ENCODE data around the gene IHH. TPM values are rescaled to one million over a fixed set of nuclear protein-coding genes. Genes with fewer than 3 reads are reported as not detected.

Gene IHH
- total RNA-seq, 1 experiment from 2014 or later, result 0.17 TPM

DNA sequence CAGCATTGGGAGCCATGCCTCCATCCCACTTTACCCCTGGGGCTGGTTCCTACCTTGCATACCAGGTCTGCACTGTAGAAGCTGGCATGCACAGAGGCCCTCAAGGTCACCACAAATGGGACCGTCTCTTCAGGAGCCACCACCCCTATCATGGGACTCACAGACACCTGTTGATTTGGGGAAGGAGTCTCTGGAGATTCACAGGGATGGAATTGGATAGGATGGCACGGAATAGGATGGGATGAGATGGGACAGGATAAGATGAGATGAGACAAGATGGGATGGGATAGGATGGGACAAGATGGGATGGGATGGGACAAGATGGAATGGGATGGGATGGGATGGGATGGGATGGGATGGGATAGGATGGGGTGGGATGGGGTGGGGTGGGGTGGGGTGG is 51.4 kb downstream of the IHH start (continued):
- no peak for TF ChIP-seq POLR2A (IDR thresholded peaks at IDR 0.05; ENCODE audit: borderline replicate concordance, extremely low read depth, insufficient read depth, insufficient read length)
- no peak for TF ChIP-seq CEBPB (IDR thresholded peaks at IDR 0.05; ENCODE audit: low read depth)

MicroRNAs encoded within 50 kb of the gene (microRNA counts, 767-probe panel; counts per million panel counts)
- not detected for microRNA hsa-miR-3131

Small RNA genes lying within 50 kb of the gene (microRNA-seq; reads per million reads assigned to microRNA genes)
- 2.0 reads per million for gene MIR3131 (ENCODE audit: borderline number of aligned reads)

Other genes starting within 250 kb of the IHH start
- gene PRKAG3, start 229.1 kb downstream of the IHH start, total RNA-seq (2021; ENCODE audit: unreplicated experiment), result not detected
- 1.4 TPM for gene WNT6, start 201.1 kb downstream of the IHH start, total RNA-seq (2021; ENCODE audit: unreplicated experiment)
- gene WNT10A, start 180.1 kb downstream of the IHH start, total RNA-seq (2021; ENCODE audit: unreplicated experiment), result 1.5 TPM
- 0.44 TPM for gene CDK5R2, start 101.3 kb downstream of the IHH start, total RNA-seq (2021; ENCODE audit: unreplicated experiment)
- not detected for gene FEV, start 75.7 kb downstream of the IHH start, total RNA-seq (2021; ENCODE audit: unreplicated experiment)
- not detected for gene CRYBA2, start 67.5 kb downstream of the IHH start, total RNA-seq (2021; ENCODE audit: unreplicated experiment)
- gene CFAP65, start 19.4 kb downstream of the IHH start, total RNA-seq (2021; ENCODE audit: unreplicated experiment), result 0.52 TPM
- 16.4 TPM for gene NHEJ1, start 99.9 kb upstream of the IHH start, total RNA-seq (2021; ENCODE audit: unreplicated experiment)
- gene SLC23A3, start 109.1 kb upstream of the IHH start, total RNA-seq (2021; ENCODE audit: unreplicated experiment), result 4.8 TPM
- 41.9 TPM for gene CNPPD1, start 116.0 kb upstream of the IHH start, total RNA-seq (2021; ENCODE audit: unreplicated experiment)
- gene RETREG2, start 117.4 kb upstream of the IHH start, total RNA-seq (2021; ENCODE audit: unreplicated experiment), result 63.7 TPM
- 31.4 TPM for gene ZFAND2B, start 145.9 kb upstream of the IHH start, total RNA-seq (2021; ENCODE audit: unreplicated experiment)
- gene ABCB6, start 158.0 kb upstream of the IHH start, total RNA-seq (2021; ENCODE audit: unreplicated experiment), result 24.5 TPM
- gene ATG9A, start 168.7 kb upstream of the IHH start, total RNA-seq (2021; ENCODE audit: unreplicated experiment), result 51.8 TPM
- gene ANKZF1, start 168.9 kb upstream of the IHH start, total RNA-seq (2021; ENCODE audit: unreplicated experiment), result 64.7 TPM
- 6.6 TPM for gene GLB1L, start 184.5 kb upstream of the IHH start, total RNA-seq (2021; ENCODE audit: unreplicated experiment)
- gene STK16, start 184.6 kb upstream of the IHH start, total RNA-seq (2021; ENCODE audit: unreplicated experiment), result 31.4 TPM
- gene TUBA4B, start 192.3 kb upstream of the IHH start, total RNA-seq (2021; ENCODE audit: unreplicated experiment), result not detected
- gene TUBA4A, start 193.0 kb upstream of the IHH start, total RNA-seq (2021; ENCODE audit: unreplicated experiment), result 32.7 TPM
- gene DNAJB2, start 218.4 kb upstream of the IHH start, total RNA-seq (2021; ENCODE audit: unreplicated experiment), result 36.2 TPM
- gene PTPRN, start 248.5 kb upstream of the IHH start, total RNA-seq (2021; ENCODE audit: unreplicated experiment), result not detected